ENCODE data around the gene SOX9. TPM values are rescaled to one million over a fixed set of nuclear protein-coding genes. Genes with fewer than 3 reads are reported as not detected.

Gene SOX9
- 21.7 and 25.0 TPM in 2 replicates for total RNA-seq (2021)
- Bru-seq, nascent RNA: percentile 96 among the genes with signal in this experiment
- percentile 100 among the genes with signal in this experiment for BruChase-seq, experiment 1, labeled RNA remaining after a 2-hour chase
- BruChase-seq, experiment 2, labeled RNA remaining after a 6-hour chase: percentile 93 among the genes with signal in this experiment
- long read RNA-seq, transcript SOX9-201 (3 exons, 3,935 nt): major isoform, 19 of 51 reads
- long read RNA-seq, partial matches to known transcripts: 32 of 51 reads
- long read RNA-seq, other reads (novel, unspliced or antisense): 0 of 51 reads

DNA sequence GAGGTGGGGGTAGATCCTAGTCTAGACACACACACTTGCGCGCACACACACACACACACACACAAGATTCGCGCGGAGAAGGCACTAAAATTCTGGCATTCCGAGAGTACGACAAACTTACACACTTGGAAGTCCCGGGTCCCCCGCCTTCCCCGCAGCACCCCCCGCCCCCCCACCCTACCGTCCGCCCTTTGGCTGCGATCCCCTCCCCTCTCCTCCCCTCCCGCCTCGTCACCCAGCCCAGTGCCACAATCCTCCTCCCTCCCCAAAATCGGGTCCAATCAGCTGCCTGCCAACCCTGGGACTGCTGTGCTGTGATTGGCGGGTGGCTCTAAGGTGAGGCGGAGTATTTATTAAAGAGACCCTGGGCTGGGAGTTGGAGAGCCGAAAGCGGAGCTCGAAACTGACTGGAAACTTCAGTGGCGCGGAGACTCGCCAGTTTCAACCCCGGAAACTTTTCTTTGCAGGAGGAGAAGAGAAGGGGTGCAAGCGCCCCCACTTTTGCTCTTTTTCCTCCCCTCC lies at the start of gene SOX9:
TSS of gene SOX9 (plus strand) at position 379 of the 522 bp plus-strand sequence. CDS start 372 bp downstream, outside the sequence.
- TF ChIP-seq EZH2 (IDR thresholded peaks at IDR 0.05; ENCODE audit: low read depth): no peak
- TF ChIP-seq, protein P1, sequence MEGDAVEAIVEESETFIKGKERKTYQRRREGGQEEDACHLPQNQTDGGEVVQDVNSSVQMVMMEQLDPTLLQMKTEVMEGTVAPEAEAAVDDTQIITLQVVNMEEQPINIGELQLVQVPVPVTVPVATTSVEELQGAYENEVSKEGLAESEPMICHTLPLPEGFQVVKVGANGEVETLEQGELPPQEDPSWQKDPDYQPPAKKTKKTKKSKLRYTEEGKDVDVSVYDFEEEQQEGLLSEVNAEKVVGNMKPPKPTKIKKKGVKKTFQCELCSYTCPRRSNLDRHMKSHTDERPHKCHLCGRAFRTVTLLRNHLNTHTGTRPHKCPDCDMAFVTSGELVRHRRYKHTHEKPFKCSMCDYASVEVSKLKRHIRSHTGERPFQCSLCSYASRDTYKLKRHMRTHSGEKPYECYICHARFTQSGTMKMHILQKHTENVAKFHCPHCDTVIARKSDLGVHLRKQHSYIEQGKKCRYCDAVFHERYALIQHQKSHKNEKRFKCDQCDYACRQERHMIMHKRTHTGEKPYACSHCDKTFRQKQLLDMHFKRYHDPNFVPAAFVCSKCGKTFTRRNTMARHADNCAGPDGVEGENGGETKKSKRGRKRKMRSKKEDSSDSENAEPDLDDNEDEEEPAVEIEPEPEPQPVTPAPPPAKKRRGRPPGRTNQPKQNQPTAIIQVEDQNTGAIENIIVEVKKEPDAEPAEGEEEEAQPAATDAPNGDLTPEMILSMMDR (conservative IDR thresholded peaks at IDR 0.05): no peak
- no TSS peak for BruUV-seq (replicated peaks)
- CTCF ChIA-PET: interaction anchor here (1.5 kb wide), 1 partner anchor 647 kb away, joined by 4 read pairs; no protein-coding TSS in a partner anchor
- intact Hi-C loops (cut with micrococcal nuclease; ENCODE audit: unreplicated experiment): loop anchor here (1.0 to 5.0 kb wide), 7 partner anchors 219 to 696 kb away; no protein-coding TSS in a partner anchor
- Histone ChIP-seq H3K9me2 (ENCODE audit: insufficient read depth) (no peaks in the 10 kb centered on the region), H3K79me2 (ENCODE audit: low read depth) (peaks cover 45% of the 10 kb centered on the region), H3K36me3 (ENCODE audit: low read depth) (peaks cover 23% of the 10 kb centered on the region), H3K9me3 (ENCODE audit: insufficient read depth, low read depth) (peaks cover 4% of the 10 kb centered on the region; the same call in 1 of the 2 replicates), H2AFZ (peak within 1 kb of the TSS; percentile 76), H3F3A (ENCODE audit: insufficient read depth, low read depth) (peaks cover 17% of the 10 kb centered on the region), H3K4me3 (peak within 1 kb of the TSS; percentile 90), H3K4me2 (peak within 1 kb of the TSS; percentile 94), H4K20me1 (ENCODE audit: insufficient read depth) (peaks cover 28% of the 10 kb centered on the region), H3K27me3 (ENCODE audit: insufficient read depth, low read depth) (no peaks in the 10 kb centered on the region), H3K27ac (peak within 1 kb of the TSS; percentile 89), H3K4me1 (replicated peaks; ENCODE audit: insufficient read depth) (peaks cover 40% of the 10 kb centered on the region)
- DNase-seq: peak; percentile 91 to 92
- POLR2A ChIA-PET (ENCODE audit: unreplicated experiment): interaction anchor here (0.5 to 1.1 kb wide), 17 partner anchors 29 to 1003 kb away, joined by 3 to 17 read pairs (median 4); no protein-coding TSS in a partner anchor

DNA sequence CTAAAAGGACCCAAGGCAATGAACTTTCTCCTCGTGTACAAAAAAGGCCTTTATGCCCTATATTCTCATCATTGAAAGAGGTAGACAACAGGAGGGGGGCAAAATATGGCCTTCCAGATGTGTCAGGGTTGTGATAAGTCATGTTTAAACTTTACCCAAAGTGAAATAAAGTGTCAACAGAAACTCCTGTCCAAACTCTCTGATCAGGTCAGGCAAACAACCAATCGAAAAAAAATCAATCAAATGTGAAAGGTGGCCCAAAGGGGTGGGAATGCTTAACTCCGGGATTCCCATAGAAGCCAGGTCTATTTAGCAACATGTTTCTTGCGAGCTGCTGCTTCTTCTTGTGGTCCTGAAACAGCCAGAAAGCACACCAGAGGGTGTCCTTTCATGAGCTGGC lies 49.5 kb upstream of the SOX9 start:
- TF ChIP-seq, protein P1 (conservative IDR thresholded peaks at IDR 0.05): no peak
- TF ChIP-seq EZH2 (IDR thresholded peaks at IDR 0.05; ENCODE audit: low read depth): no peak
- no peak for DNase-seq
- intact Hi-C loops (cut with micrococcal nuclease; ENCODE audit: unreplicated experiment): no loop called here
- no peaks in the 10 kb centered on the region; the same call in 1 of the 2 replicates for H3K9me3 ChIP-seq (ENCODE audit: insufficient read depth, low read depth)
- H3K36me3 ChIP-seq (ENCODE audit: low read depth): no peaks in the 10 kb centered on the region
- no peaks in the 10 kb centered on the region for H3K79me2 ChIP-seq (ENCODE audit: low read depth)
- no TSS peak for BruUV-seq (replicated peaks)
- H3F3A ChIP-seq (ENCODE audit: insufficient read depth, low read depth): no peaks in the 10 kb centered on the region
- no peaks in the 10 kb centered on the region for H3K9me2 ChIP-seq (ENCODE audit: insufficient read depth)
- H4K20me1 ChIP-seq (ENCODE audit: insufficient read depth): no peaks in the 10 kb centered on the region
- no peaks in the 10 kb centered on the region for H3K27me3 ChIP-seq (ENCODE audit: insufficient read depth, low read depth)
- ChIA-PET POLR2A (ENCODE audit: unreplicated experiment) (no interaction called here), CTCF (no interaction called here)
- no peak overlapping the region for H3K27ac ChIP-seq
- no peaks in the 10 kb centered on the region for H3K4me1 ChIP-seq (replicated peaks; ENCODE audit: insufficient read depth)
- no peak overlapping the region for H2AFZ ChIP-seq
- no peak overlapping the region for H3K4me2 ChIP-seq
- H3K4me3 ChIP-seq: no peak overlapping the region

DNA sequence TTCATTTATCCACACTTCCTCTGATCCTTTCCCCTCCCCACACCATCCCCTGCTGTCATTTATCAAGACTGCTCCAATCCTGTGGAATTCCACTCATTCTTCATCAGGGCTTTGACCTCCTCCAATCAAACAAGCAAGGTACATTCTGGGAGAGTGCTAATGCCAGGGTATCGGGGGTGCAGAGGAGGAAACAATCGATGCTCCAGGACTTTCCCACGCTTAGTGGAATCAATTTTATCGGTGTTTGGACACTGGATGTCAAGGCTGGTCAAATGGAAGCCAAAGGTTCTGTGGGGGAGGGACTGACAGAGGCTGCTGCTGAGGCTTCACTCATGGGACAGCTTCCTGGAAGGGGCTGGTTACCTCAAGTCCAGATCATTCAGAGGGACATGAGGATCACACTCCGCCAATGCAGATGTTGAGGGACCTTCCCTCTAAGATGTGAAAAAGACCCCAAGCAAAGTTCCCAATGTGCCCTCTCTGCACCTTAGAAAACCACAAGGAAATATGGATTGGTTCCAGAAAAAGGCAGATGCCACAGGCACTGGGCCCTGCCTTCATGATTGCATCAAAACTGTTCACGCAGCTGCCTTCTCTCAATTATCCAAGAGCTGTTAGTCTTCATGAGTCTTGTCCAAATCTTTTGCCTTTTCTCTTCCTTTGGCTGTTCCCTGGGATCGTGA lies 44.7 kb upstream of the SOX9 start:
- no TSS peak for BruUV-seq (replicated peaks)
- TF ChIP-seq, protein P1 (conservative IDR thresholded peaks at IDR 0.05): no peak
- no peak for TF ChIP-seq EZH2 (IDR thresholded peaks at IDR 0.05; ENCODE audit: low read depth)
- H3F3A ChIP-seq (ENCODE audit: insufficient read depth, low read depth): no peaks in the 10 kb centered on the region
- no peaks in the 10 kb centered on the region for H3K27me3 ChIP-seq (ENCODE audit: insufficient read depth, low read depth)
- no peaks in the 10 kb centered on the region for H3K36me3 ChIP-seq (ENCODE audit: low read depth)
- no peak overlapping the region for H2AFZ ChIP-seq
- H3K4me2 ChIP-seq: no peak overlapping the region
- H3K9me2 ChIP-seq (ENCODE audit: insufficient read depth): no peaks in the 10 kb centered on the region
- H3K79me2 ChIP-seq (ENCODE audit: low read depth): no peaks in the 10 kb centered on the region
- no peak overlapping the region for H3K27ac ChIP-seq
- no peak for DNase-seq
- no peak overlapping the region for H3K4me3 ChIP-seq
- ChIA-PET POLR2A (ENCODE audit: unreplicated experiment) (no interaction called here), CTCF (no interaction called here)
- H3K9me3 ChIP-seq (ENCODE audit: insufficient read depth, low read depth): no peaks in the 10 kb centered on the region
- no peaks in the 10 kb centered on the region for H4K20me1 ChIP-seq (ENCODE audit: insufficient read depth)
- H3K4me1 ChIP-seq (replicated peaks; ENCODE audit: insufficient read depth): no peaks in the 10 kb centered on the region
- intact Hi-C loops (cut with micrococcal nuclease; ENCODE audit: unreplicated experiment): no loop called here

All from PC-9 (cell line).